Neural crest cell (in vitro differentiated cells): Measurements from ENCODE around the gene CRIM1. TPM values are rescaled to one million over a fixed set of nuclear protein-coding genes. Genes with fewer than 3 reads are reported as not detected.
A peak's percentile ranks its signal among the peaks of the same experiment; 100 is the strongest.

ENCODE experiments used
- DNase-seq: peaks from one replicate; pipeline ENCODE4 v3.0.0; 2021; ENCODE audit warnings: low read depth, mixed read lengths, low spot score
- H3K27ac Mint-ChIP-seq: one replicate; pipeline ENCODE4 v1.8.0; 2021; ENCODE audit warnings: mild to moderate bottlenecking, mixed read lengths; ENCODE audit not compliant: unreplicated experiment
- H3K27me3 Mint-ChIP-seq: 2 replicates; pipeline ENCODE4 v1.8.0; 2021; ENCODE audit warnings: low read depth, mild to moderate bottlenecking, mixed read lengths
- H3K36me3 Mint-ChIP-seq: 2 replicates; pipeline ENCODE4 v1.8.0; 2021; ENCODE audit warnings: low read depth, mild to moderate bottlenecking, mixed read lengths
- H3K4me1 Mint-ChIP-seq: 2 replicates; pipeline ENCODE4 v1.8.0; 2021; ENCODE audit warnings: mixed read lengths
- H3K4me3 Mint-ChIP-seq: one replicate; pipeline ENCODE4 v1.8.0; 2021; ENCODE audit warnings: mild to moderate bottlenecking, mixed read lengths
- H3K9me3 Mint-ChIP-seq: 2 replicates; pipeline ENCODE4 v1.8.0; 2021; ENCODE audit warnings: mixed read lengths
- CTCF ChIP-seq: fragments of 200-600 bp; sonication (generic); conservative IDR thresholded peaks from 2 replicates; pipeline ENCODE4 v1.5.0; 2021; ENCODE audit warnings: antibody characterized with exemption, mild to moderate bottlenecking
- total RNA-seq: library from RNA; stranded (reverse); gene quantifications from 2 replicates; pipeline ENCODE4 v1.2.1, GENCODE V29; 2021

Gene CRIM1
- total RNA-seq, 1 donor from 2014 or later = 13.8 TPM

- no peak for DNase-seq
- Mint-ChIP-seq H3K36me3 (peaks cover 17% of the 10 kb centered on the region), H3K4me3 (no peak overlapping the region), H3K27me3 (no peaks in the 10 kb centered on the region), H3K27ac (no peak overlapping the region), H3K9me3 (no peaks in the 10 kb centered on the region), H3K4me1 (no peaks in the 10 kb centered on the region)
- no peak for TF ChIP-seq CTCF
Measured at GRCh38 chr2:36541891-36542595, 186.5 kb downstream of the CRIM1 start.

- no peak overlapping the region for H3K27ac Mint-ChIP-seq
- no peak for DNase-seq
- peaks cover 5% of the 10 kb centered on the region for H3K4me1 Mint-ChIP-seq
- peaks cover 19% of the 10 kb centered on the region for H3K36me3 Mint-ChIP-seq
- H3K27me3 Mint-ChIP-seq = no peaks in the 10 kb centered on the region
- no peaks in the 10 kb centered on the region for H3K9me3 Mint-ChIP-seq
- H3K4me3 Mint-ChIP-seq = no peak overlapping the region
- peak; percentile 22 for TF ChIP-seq CTCF
Measured at GRCh38 chr2:36544638-36545338, 189.2 kb downstream of the CRIM1 start.

- Mint-ChIP-seq H3K27ac (no peak overlapping the region), H3K27me3 (no peaks in the 10 kb centered on the region), H3K4me1 (peaks cover 9% of the 10 kb centered on the region), H3K9me3 (no peaks in the 10 kb centered on the region), H3K36me3 (peaks cover 19% of the 10 kb centered on the region), H3K4me3 (no peak overlapping the region)
- no peak for TF ChIP-seq CTCF
- no peak for DNase-seq
Measured at GRCh38 chr2:36545871-36546416, 190.4 kb downstream of the CRIM1 start.

- no peak overlapping the region for H3K27ac Mint-ChIP-seq
- DNase-seq = no peak
- no peak overlapping the region for H3K4me3 Mint-ChIP-seq
- H3K27me3 Mint-ChIP-seq = no peaks in the 10 kb centered on the region
- H3K9me3 Mint-ChIP-seq = no peaks in the 10 kb centered on the region
- H3K36me3 Mint-ChIP-seq = peaks cover 12% of the 10 kb centered on the region
- no peak for TF ChIP-seq CTCF
- H3K4me1 Mint-ChIP-seq = peaks cover 9% of the 10 kb centered on the region
Measured at GRCh38 chr2:36547906-36548305, 192.3 kb downstream of the CRIM1 start.

GRCh38 chr2:36549165-36549574, 193.6 kb downstream of the CRIM1 start:
- Mint-ChIP-seq H3K27ac (peak overlapping the region; percentile 81), H3K4me1 (peaks cover 9% of the 10 kb centered on the region), H3K36me3 (peaks cover 15% of the 10 kb centered on the region), H3K27me3 (no peaks in the 10 kb centered on the region), H3K9me3 (no peaks in the 10 kb centered on the region), H3K4me3 (no peak overlapping the region)
- DNase-seq = no peak
- no peak for TF ChIP-seq CTCF
